Hepatocyte (in vitro differentiated cells): ENCODE data around the gene MEFV. TPM values are rescaled to one million over a fixed set of nuclear protein-coding genes. Genes with fewer than 3 reads are reported as not detected.

Source experiments
- DNase-seq: peaks from one replicate; pipeline ENCODE4 v3.0.0-alpha.2; 2016; ENCODE audit warnings: low spot score
- H2AFZ ChIP-seq: fragments of 200-600 bp; sonication (generic); 2 replicates; pipeline ENCODE4 v1.6.0; 2016; ENCODE audit warnings: antibody characterized with exemption, mild to moderate bottlenecking
- H3K27ac ChIP-seq: fragments of 200-600 bp; sonication (generic); 2 replicates; pipeline ENCODE4 v1.5.1; 2016; ENCODE audit warnings: mild to moderate bottlenecking
- H3K27me3 ChIP-seq: fragments of 200-600 bp; sonication (generic); 2 replicates; pipeline ENCODE4 v1.6.1; 2016
- H3K36me3 ChIP-seq: fragments of 200-600 bp; sonication (generic); replicated peaks from 2 replicates; pipeline ENCODE4 v1.5.1; 2016; ENCODE audit warnings: low read depth; ENCODE audit not compliant: insufficient read depth
- H3K4me1 ChIP-seq: fragments of 200-600 bp; sonication (generic); 2 replicates; pipeline ENCODE4 v1.5.1; 2016; ENCODE audit warnings: mild to moderate bottlenecking, moderate library complexity; ENCODE audit not compliant: insufficient read depth
- H3K4me2 ChIP-seq: fragments of 200-600 bp; sonication (generic); 2 replicates; pipeline ENCODE4 v1.6.0; 2016
- H3K4me3 ChIP-seq: fragments of 200-600 bp; sonication (generic); 2 replicates; pipeline ENCODE4 v1.5.1; 2016; ENCODE audit warnings: mild to moderate bottlenecking
- H3K79me2 ChIP-seq: fragments of 200-600 bp; sonication (generic); 2 replicates; pipeline ENCODE4 v1.6.0; 2017; ENCODE audit warnings: mild to moderate bottlenecking
- H3K9me2 ChIP-seq: fragments of 200-600 bp; sonication (generic); replicated peaks from 2 replicates; pipeline ENCODE4 v1.6.0; 2017; ENCODE audit warnings: mild to moderate bottlenecking; ENCODE audit not compliant: insufficient read depth
- H3K9me3 ChIP-seq: fragments of 200-600 bp; sonication (generic); 2 replicates; pipeline ENCODE4 v1.5.1; 2016; ENCODE audit warnings: low read depth, mild to moderate bottlenecking
- H4K20me1 ChIP-seq: fragments of 200-600 bp; sonication (generic); 2 replicates; pipeline ENCODE4 v1.6.0; 2016; ENCODE audit warnings: mild to moderate bottlenecking; ENCODE audit not compliant: insufficient read depth, poor library complexity, severe bottlenecking
- CTCF ChIP-seq: fragments of 200-600 bp; sonication (generic); IDR thresholded peaks from 2 replicates; pipeline ENCODE4 v1.5.1; 2016; ENCODE audit warnings: antibody characterized with exemption, mild to moderate bottlenecking; ENCODE audit not compliant: poor library complexity
- EZH2 ChIP-seq: fragments of 200-600 bp; sonication (generic); IDR thresholded peaks from 2 replicates; pipeline ENCODE4 v1.6.1; 2016; ENCODE audit warnings: antibody characterized with exemption, mild to moderate bottlenecking, borderline replicate concordance
- EZH2phosphoT487 ChIP-seq: fragments of 200-600 bp; sonication (generic); IDR thresholded peaks from one replicate; pipeline ENCODE4 v1.6.1; 2018; ENCODE audit warnings: antibody characterized with exemption, mild to moderate bottlenecking, low read depth, moderate library complexity; ENCODE audit not compliant: unreplicated experiment, severe bottlenecking
- WGBS: methylation state at CpG from one replicate; pipeline ENCODE4 v1.1.6; 2016; ENCODE audit warnings: low lambda C conversion rate; ENCODE audit errors: missing lambda C conversion rate; 5-methylcytosine and 5-hydroxymethylcytosine counted together
- polyA plus RNA-seq: library from polyadenylated mRNA; unstranded; fragments of >200 nt; fragmentation: Nextera tagmentation; extraction: Ambion mirVana; gene quantifications from 2 replicates; pipeline ENCODE4 v1.2.1, GENCODE V29; 2016
- total RNA-seq: library from RNA; depleted of rRNA; stranded (reverse); fragments of >200 nt; gene quantifications from 2 replicates; pipeline ENCODE4 v1.2.3, GENCODE V29; 2014

Gene MEFV
- total and polyA plus RNA-seq, 2 experiments from 2014 or later, result 0.13 TPM; not detected in 1

GRCh38 chr16:3252967-3253366 is 3.5 kb downstream of the MEFV start:
- Histone ChIP-seq H3K27ac (no peak overlapping the region), H3K9me3 (no peaks in the 10 kb centered on the region), H3K79me2 (no peaks in the 10 kb centered on the region), H3K4me1 (no peaks in the 10 kb centered on the region), H3K9me2 (no peaks in the 10 kb centered on the region), H3K4me3 (no peak overlapping the region), H3K27me3 (no peaks in the 10 kb centered on the region), H3K36me3 (no peaks in the 10 kb centered on the region), H3K4me2 (no peak overlapping the region), H4K20me1 (no peaks in the 10 kb centered on the region), H2AFZ (no peak overlapping the region)
- WGBS, result 85% methylated on average over 4 of the region's 4 CpGs
- no peak for DNase-seq
- TF ChIP-seq EZH2 (no peak), CTCF (no peak), EZH2phosphoT487 (no peak)

GRCh38 chr16:3249451-3249850 is 7.0 kb downstream of the MEFV start:
- H3K27me3 ChIP-seq, result no peaks in the 10 kb centered on the region
- no peaks in the 10 kb centered on the region for H3K36me3 ChIP-seq
- no peaks in the 10 kb centered on the region for H3K79me2 ChIP-seq
- H3K4me2 ChIP-seq, result no peak overlapping the region
- H3K9me2 ChIP-seq, result no peaks in the 10 kb centered on the region
- WGBS, result 89% methylated on average over 14 of the region's 14 CpGs
- no peak overlapping the region for H3K27ac ChIP-seq
- DNase-seq, result no peak
- H4K20me1 ChIP-seq, result no peaks in the 10 kb centered on the region
- H3K4me1 ChIP-seq, result no peaks in the 10 kb centered on the region
- no peak for TF ChIP-seq EZH2
- TF ChIP-seq CTCF, result no peak
- TF ChIP-seq EZH2phosphoT487, result no peak
- H3K4me3 ChIP-seq, result no peak overlapping the region
- H2AFZ ChIP-seq, result no peak overlapping the region
- H3K9me3 ChIP-seq, result no peaks in the 10 kb centered on the region

GRCh38 chr16:3249020-3249419 is 7.4 kb downstream of the MEFV start:
- Histone ChIP-seq H4K20me1 (no peaks in the 10 kb centered on the region), H3K4me1 (no peaks in the 10 kb centered on the region), H3K79me2 (no peaks in the 10 kb centered on the region), H3K4me3 (no peak overlapping the region), H3K36me3 (no peaks in the 10 kb centered on the region), H3K4me2 (no peak overlapping the region), H3K9me2 (no peaks in the 10 kb centered on the region), H2AFZ (no peak overlapping the region), H3K27ac (no peak overlapping the region), H3K27me3 (no peaks in the 10 kb centered on the region), H3K9me3 (no peaks in the 10 kb centered on the region)
- DNase-seq, result no peak
- TF ChIP-seq CTCF (no peak), EZH2 (no peak), EZH2phosphoT487 (no peak)
- 64% methylated on average over 1 of the region's 1 CpG for WGBS

- no peak for DNase-seq
- no peaks in the 10 kb centered on the region for H4K20me1 ChIP-seq
- H3K27me3 ChIP-seq, result no peaks in the 10 kb centered on the region
- no peaks in the 10 kb centered on the region for H3K36me3 ChIP-seq
- no peak overlapping the region for H3K4me2 ChIP-seq
- no peaks in the 10 kb centered on the region for H3K79me2 ChIP-seq
- no peak for TF ChIP-seq EZH2phosphoT487
- no peak for TF ChIP-seq EZH2
- no peak for TF ChIP-seq CTCF
- 81% methylated on average over 5 of the region's 5 CpGs for WGBS
- no peak overlapping the region for H3K4me3 ChIP-seq
- H3K9me2 ChIP-seq, result no peaks in the 10 kb centered on the region
- no peaks in the 10 kb centered on the region for H3K9me3 ChIP-seq
- no peak overlapping the region for H2AFZ ChIP-seq
- no peak overlapping the region for H3K27ac ChIP-seq
- H3K4me1 ChIP-seq, result no peaks in the 10 kb centered on the region
These were observed 7.8 kb downstream of the MEFV start for GRCh38 chr16:3248596-3248995.
